ENCODE results near the gene DNAAF2. TPM values are rescaled to one million over a fixed set of nuclear protein-coding genes. Genes with fewer than 3 reads are reported as not detected.

The DNAAF2 gene
- total and polyA plus RNA-seq, 2 of the 13 experiments (the other 11 are each of a cell fraction or from before 2014, with no cell fraction given): 6.1 to 13.6 TPM

- peak; percentile 4; the same call in 1 of the 2 replicates for TF ChIP-seq TAF1 (CRISPR knock-in tag; IDR thresholded peaks at IDR 0.05)
- TF ChIP-seq DBP (CRISPR knock-in tag; IDR thresholded peaks at IDR 0.05; ENCODE audit: not compliant biosample characterization): no peak
- no peak for TF ChIP-seq HHEX (CRISPR knock-in tag; IDR thresholded peaks at IDR 0.05)
- TF ChIP-seq NR2F1 (CRISPR knock-in tag; IDR thresholded peaks at IDR 0.05): no peak
- no peak for TF ChIP-seq ZNF557 (CRISPR knock-in tag; IDR thresholded peaks at IDR 0.05)
- no peak for TF ChIP-seq MTA3 (CRISPR knock-in tag; IDR thresholded peaks at IDR 0.05)
- no peak for TF ChIP-seq ZNF724P (CRISPR knock-in tag; IDR thresholded peaks at IDR 0.05; ENCODE audit: borderline replicate concordance)
- TF ChIP-seq DMAP1 (CRISPR knock-in tag; IDR thresholded peaks at IDR 0.05): no peak; the same call in 1 of the 2 replicates
- no peak for TF ChIP-seq ONECUT2 (CRISPR knock-in tag; IDR thresholded peaks at IDR 0.05)
- 0 out of 2 replicates have a peak, but pooled peaks have one; percentile 66 for TF ChIP-seq MTF2 (CRISPR knock-in tag; IDR thresholded peaks at IDR 0.05; ENCODE audit: borderline replicate concordance)
- no peak for TF ChIP-seq ZNF609 (CRISPR knock-in tag; IDR thresholded peaks at IDR 0.05; ENCODE audit: borderline replicate concordance)
- 0 out of 2 replicates have a peak, but pooled peaks have one; percentile 18 for TF ChIP-seq UBTF (CRISPR knock-in tag; IDR thresholded peaks at IDR 0.05)
- TF ChIP-seq GLMP (CRISPR knock-in tag; IDR thresholded peaks at IDR 0.05; ENCODE audit: borderline replicate concordance): peak; percentile 27; the same call in 1 of the 2 replicates
- TF ChIP-seq ZNF570 (CRISPR knock-in tag; IDR thresholded peaks at IDR 0.05; ENCODE audit: borderline replicate concordance): no peak
- TF ChIP-seq ZNF75D (CRISPR knock-in tag; IDR thresholded peaks at IDR 0.05; ENCODE audit: borderline replicate concordance): no peak
- 0 out of 2 replicates have a peak, but pooled peaks have one; percentile 40 for TF ChIP-seq ZSCAN12 (CRISPR knock-in tag; IDR thresholded peaks at IDR 0.05)
- TF ChIP-seq SNRNP70 (IDR thresholded peaks at IDR 0.05; ENCODE audit: low read depth, low read length): no peak
- TF ChIP-seq CAMTA2 (CRISPR knock-in tag; IDR thresholded peaks at IDR 0.05; ENCODE audit: borderline replicate concordance): 0 out of 2 replicates have a peak, but pooled peaks have one; percentile 22
These were observed at the start of gene DNAAF2 (continued) for GRCh38 chr14:49634547-49635334.
